Measurements from ENCODE around the gene PIK3C2A. TPM values are rescaled to one million over a fixed set of nuclear protein-coding genes. Genes with fewer than 3 reads are reported as not detected.

The PIK3C2A gene
- total and polyA plus RNA-seq, 2 of the 13 experiments (the other 11 are each of a cell fraction or from before 2014, with no cell fraction given): 27.5 to 49.9 TPM

- no peak for FAIRE-seq
- DNase-seq (ENCODE audit: low spot score): no peak
- H3K9me3 ChIP-seq (ENCODE audit: low read length): no peaks in the 10 kb centered on the region
- no TSS peak for BruUV-seq (replicated peaks)
- no peak for ATAC-seq
- H3K79me2 ChIP-seq (ENCODE audit: insufficient read depth, low read length): no peaks in the 10 kb centered on the region
- no peaks in the 10 kb centered on the region for H3K27me3 ChIP-seq (ENCODE audit: control insufficient read depth in 1 of 2, insufficient read depth in 2 of 2, low read length in 2 of 2)
- no peak overlapping the region for H3K4me3 ChIP-seq (replicated peaks in 1 of 3; ENCODE audit: insufficient read depth in 1 of 3, low read depth in 2 of 3, low read length in 3 of 3)
- intact Hi-C loops (cut with micrococcal nuclease; ENCODE audit: unreplicated experiment) (no loop called here), in situ Hi-C loops (cut with HindIII; ENCODE audit: extremely low pct_ligation_motif_present, low pct_unique_long_range_greater_than_20kb) (loop anchor here (25.0 kb wide), 1 partner anchor 138 kb away; no protein-coding TSS in a partner anchor)
- no peak for TF ChIP-seq GTF2F1 (IDR thresholded peaks at IDR 0.05; ENCODE audit: low read length)
- TF ChIP-seq MEIS2 (CRISPR knock-in tag; IDR thresholded peaks at IDR 0.05): no peak
- TF ChIP-seq MED8 (CRISPR knock-in tag; IDR thresholded peaks at IDR 0.05; ENCODE audit: insufficient replicate concordance): no peak
- TF ChIP-seq, protein P1, sequence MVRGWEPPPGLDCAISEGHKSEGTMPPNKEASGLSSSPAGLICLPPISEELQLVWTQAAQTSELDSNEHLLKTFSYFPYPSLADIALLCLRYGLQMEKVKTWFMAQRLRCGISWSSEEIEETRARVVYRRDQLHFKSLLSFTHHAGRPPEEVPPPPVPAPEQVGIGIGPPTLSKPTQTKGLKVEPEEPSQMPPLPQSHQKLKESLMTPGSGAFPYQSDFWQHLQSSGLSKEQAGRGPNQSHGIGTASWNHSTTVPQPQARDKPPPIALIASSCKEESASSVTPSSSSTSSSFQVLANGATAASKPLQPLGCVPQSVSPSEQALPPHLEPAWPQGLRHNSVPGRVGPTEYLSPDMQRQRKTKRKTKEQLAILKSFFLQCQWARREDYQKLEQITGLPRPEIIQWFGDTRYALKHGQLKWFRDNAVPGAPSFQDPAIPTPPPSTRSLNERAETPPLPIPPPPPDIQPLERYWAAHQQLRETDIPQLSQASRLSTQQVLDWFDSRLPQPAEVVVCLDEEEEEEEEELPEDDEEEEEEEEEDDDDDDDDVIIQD (CRISPR knock-in tag; IDR thresholded peaks at IDR 0.05; ENCODE audit: low read depth): no peak
- TF ChIP-seq NR2C2 (CRISPR knock-in tag; IDR thresholded peaks at IDR 0.05; ENCODE audit: borderline replicate concordance): no peak
- TF ChIP-seq ETV5 (CRISPR knock-in tag; IDR thresholded peaks at IDR 0.05; ENCODE audit: borderline replicate concordance): no peak
- TF ChIP-seq ZUFSP (CRISPR knock-in tag; IDR thresholded peaks at IDR 0.05; ENCODE audit: borderline replicate concordance): no peak
- no peaks in the 10 kb centered on the region for H4K20me1 ChIP-seq (ENCODE audit: insufficient read depth, low read length)
- CTCF ChIA-PET (ENCODE audit: low intra/inter-chr PET ratio, low total read pairs): no interaction called here
- H3K4me1 ChIP-seq (ENCODE audit: insufficient read depth, low read length): no peaks in the 10 kb centered on the region
- no peak overlapping the region for H3K9ac ChIP-seq (ENCODE audit: insufficient read depth, low read depth, low read length)
- no peak overlapping the region for H2AFZ ChIP-seq (ENCODE audit: low read length)
- no peaks in the 10 kb centered on the region for H3K36me3 ChIP-seq (replicated peaks in 1 of 2; ENCODE audit: control insufficient read depth in 1 of 2, insufficient read depth in 2 of 2, low read length in 2 of 2)
- no peak overlapping the region for H3K27ac ChIP-seq (ENCODE audit: extremely low read length, insufficient read depth, low read length)
- POLR2A ChIA-PET: no interaction called here
- H3K4me2 ChIP-seq (ENCODE audit: low read depth, low read length): no peak overlapping the region
These were observed 43.0 kb upstream of the PIK3C2A start for GRCh38 chr11:17250561-17251350.

Data from HepG2 (cell line).